ENCODE measurements around the gene RCN2. TPM values are rescaled to one million over a fixed set of nuclear protein-coding genes. Genes with fewer than 3 reads are reported as not detected.

Gene RCN2
- 55.6 to 67.6 TPM (median 63.1 TPM) in 5 replicates for total RNA-seq (2022; extraction: Qiagen RNA extraction)

DNA sequence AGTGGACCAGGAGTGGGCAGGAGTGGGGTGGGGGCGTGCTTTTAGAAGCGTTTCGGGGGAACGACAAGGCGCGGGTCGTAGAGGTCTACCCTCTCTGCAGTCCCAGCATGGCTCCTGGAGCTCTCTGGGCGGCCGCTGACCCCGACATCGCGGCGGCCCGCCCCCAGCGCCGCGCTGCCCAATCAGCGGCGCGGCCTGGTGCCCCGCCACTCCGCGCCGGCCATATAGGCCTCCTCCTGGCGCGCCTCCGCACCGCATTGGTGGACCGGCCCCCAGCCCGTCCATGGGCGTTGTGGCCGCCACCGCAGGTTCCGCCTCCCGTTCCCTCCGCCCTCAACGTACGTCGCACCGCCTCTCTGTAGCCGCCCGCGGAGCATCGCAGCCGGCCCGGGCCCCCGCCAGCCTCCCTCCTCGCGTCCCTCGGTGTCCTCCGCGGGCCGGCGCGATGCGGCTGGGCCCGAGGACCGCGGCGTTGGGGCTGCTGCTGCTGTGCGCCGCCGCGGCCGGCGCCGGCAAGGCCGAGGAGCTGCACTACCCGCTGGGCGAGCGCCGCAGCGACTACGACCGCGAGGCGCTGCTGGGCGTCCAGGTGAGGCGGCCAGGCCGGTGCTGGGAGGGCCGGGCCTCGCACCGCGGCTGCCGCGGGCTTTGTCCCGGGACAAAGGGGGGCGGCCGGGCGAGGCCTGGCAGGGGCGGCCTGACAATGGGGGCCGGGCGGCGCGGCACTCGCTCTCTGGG is at the start of gene RCN2:
RCN2 (plus strand) TSS at position 353 of the 738 bp plus-strand sequence; CDS start at position 446, 93 bp downstream.

DNA sequence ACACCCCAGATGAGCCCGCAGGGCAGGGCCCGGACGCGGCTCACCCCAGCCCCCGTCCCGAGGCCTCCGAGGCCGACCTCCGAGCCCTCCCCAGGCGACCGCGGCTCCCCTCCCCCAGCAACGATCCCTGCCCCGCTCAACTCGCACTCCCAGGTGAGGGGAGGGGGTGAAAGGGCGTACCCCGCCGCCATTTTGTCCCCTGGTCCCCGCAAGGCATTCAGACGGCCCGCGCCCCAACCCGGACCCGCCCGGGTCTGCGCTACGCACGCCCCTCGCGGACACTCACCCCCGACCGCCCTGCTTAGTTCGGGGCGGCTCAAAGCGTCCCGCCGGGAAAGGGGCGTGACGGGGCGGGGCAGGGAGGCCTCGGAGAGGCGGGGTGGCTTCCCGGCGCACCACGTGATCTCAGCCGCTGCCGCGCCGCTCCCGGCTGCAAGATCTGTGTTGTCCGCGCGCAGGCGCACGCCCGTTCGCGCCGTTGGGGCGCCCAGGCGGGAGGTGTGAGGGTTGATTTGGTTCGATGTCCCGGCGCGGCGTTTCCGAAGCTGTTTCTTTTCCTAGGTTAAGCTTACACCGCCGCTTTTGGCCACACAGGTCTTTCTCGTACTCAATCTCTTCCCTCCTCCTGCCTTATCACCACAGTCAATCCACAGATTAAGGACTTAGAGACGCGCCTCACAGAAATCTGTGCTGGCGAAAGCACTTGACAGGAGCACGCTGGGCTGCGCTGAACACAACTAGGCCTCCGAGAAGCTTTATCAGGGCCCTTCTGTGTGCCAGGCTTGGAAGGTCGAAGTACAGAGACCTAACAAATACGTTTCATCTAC is 26.3 kb upstream of the RCN2 start, which contains the start of gene SCAPER:
SCAPER (minus strand) TSS at position 328 of the 827 bp plus-strand sequence. CDS start 21,523 bp downstream, outside the sequence.

GRCh38 chr15:76994971-76995945 is 63.7 kb downstream of the RCN2 start, which contains the start of gene PSTPIP1:
Gene PSTPIP1 (plus strand): TSS chr15:76995126. CDS start chr15:76995574, 448 bp downstream.

Other genes starting within 250 kb of the RCN2 start
- 2.4 to 4.4 TPM (median 3.6 TPM) in 5 replicates for gene SCAPER, start 26.4 kb upstream of the RCN2 start, total RNA-seq (2022; extraction: Qiagen RNA extraction)
- not detected in 5 replicates for gene PSTPIP1, start 63.4 kb downstream of the RCN2 start, total RNA-seq (2022; extraction: Qiagen RNA extraction)
- 366 to 474 TPM (median 430 TPM) in 5 replicates for gene TSPAN3, start 139.4 kb downstream of the RCN2 start, total RNA-seq (2022; extraction: Qiagen RNA extraction)